HG02759 (cell line): ENCODE data around the gene KIF25.

Source experiments
- ATAC-seq: cut with Tn5 transposase; IDR thresholded peaks from one replicate; pipeline ENCODE4 v1.9.1; 2021; ENCODE audit warnings: mild to moderate bottlenecking, moderate library complexity; ENCODE audit not compliant: unreplicated experiment

KIF25 gene

GRCh38 chr6:168035098-168035660, 37.7 kb downstream of the KIF25 start:
- ATAC-seq, result no peak

- no peak for ATAC-seq
These were observed 38.4 kb downstream of the KIF25 start for GRCh38 chr6:168035661-168036545.

- no peak for ATAC-seq
These were observed 39.8 kb downstream of the KIF25 start for GRCh38 chr6:168037242-168037641.

- ATAC-seq, result no peak
These were observed 40.4 kb downstream of the KIF25 start for GRCh38 chr6:168037856-168038255.

- no peak for ATAC-seq
These were observed 41.2 kb downstream of the KIF25 start for GRCh38 chr6:168038576-168039140.

- no peak for ATAC-seq
These were observed 41.8 kb downstream of the KIF25 start for GRCh38 chr6:168039301-168039700.

- no peak for ATAC-seq
These were observed 42.4 kb downstream of the KIF25 start for GRCh38 chr6:168039849-168040248.

- no peak for ATAC-seq
These were observed 43.5 kb downstream of the KIF25 start for GRCh38 chr6:168040856-168041496.

GRCh38 chr6:168041928-168042327, 44.5 kb downstream of the KIF25 start:
- ATAC-seq, result no peak

GRCh38 chr6:168042426-168043192, 45.1 kb downstream of the KIF25 start:
- ATAC-seq, result no peak

GRCh38 chr6:168043193-168043847, 45.8 kb downstream of the KIF25 start:
- no peak for ATAC-seq

GRCh38 chr6:168043848-168044415, 46.5 kb downstream of the KIF25 start:
- no peak for ATAC-seq

GRCh38 chr6:168044521-168045130, 47.2 kb downstream of the KIF25 start:
- no peak for ATAC-seq

GRCh38 chr6:168045141-168045691, 47.7 kb downstream of the KIF25 start:
- ATAC-seq, result no peak

GRCh38 chr6:168045706-168046620, 48.5 kb downstream of the KIF25 start:
- ATAC-seq, result no peak

- ATAC-seq, result no peak
These were observed 49.2 kb downstream of the KIF25 start for GRCh38 chr6:168046696-168047095.

GRCh38 chr6:168047841-168048723, 50.6 kb downstream of the KIF25 start:
- no peak for ATAC-seq
